Adrenal gland (tissue), 12 donors: ENCODE data around the gene VIPR2. TPM values are rescaled to one million over a fixed set of nuclear protein-coding genes. Genes with fewer than 3 reads are reported as not detected.
"Not testable (repeated sequence)": the region's sequence is repeated elsewhere in the genome, so short reads cannot be mapped to it uniquely, and the experiment has no call there.

Experiments used
- DNase-seq, 7 donors: peaks; one replicate each; pipeline ENCODE4 v3.0.0-alpha.2; 2019 to 2020
- H3K27ac ChIP-seq, 5 donors: fragments of 200-600 bp; sonication (generic) in 4 of 5; 1 replicate in 3 of 5; 2 replicates in 2 of 5; pipeline versions ENCODE4 v1.5.1 to v1.8.0; 2016 to 2020; ENCODE audit warnings: mild to moderate bottlenecking in 1 of 5
- H3K27me3 ChIP-seq: fragments of 200-600 bp; 2 replicates; pipeline ENCODE4 v1.8.0; 2021
- H3K36me3 ChIP-seq, 2 donors: fragments of 200-600 bp; replicated peaks in 1 of 2; 1 replicate in 1 of 2; 2 replicates in 1 of 2; pipeline versions ENCODE4 v1.5.1 to v1.8.0; 2018 to 2022
- H3K4me1 ChIP-seq, 2 donors: fragments of 200-600 bp; replicated peaks in 1 of 2; 1 replicate in 1 of 2; 2 replicates in 1 of 2; pipeline versions ENCODE4 v1.5.1 to v1.8.0; 2018 to 2021
- H3K4me3 ChIP-seq, 4 donors: fragments of 200-600 bp; sonication (generic) in 3 of 4; one replicate each; pipeline ENCODE4 v1.5.1; 2016 to 2018
- H3K9me3 ChIP-seq, 3 donors: fragments of 200-600 bp; sonication (generic) in 1 of 3; replicated peaks in 1 of 3; 1 replicate in 2 of 3; 2 replicates in 1 of 3; pipeline versions ENCODE4 v1.5.1 to v1.8.0; 2016 to 2021
- CTCF ChIP-seq, 6 experiments: fragments of 450-650 bp in 4 of 6; fragments of 200-600 bp in 2 of 6; sonication (generic) in 1 of 6; IDR thresholded peaks; 1 replicate in 5 of 6; 2 replicates in 1 of 6; pipeline versions ENCODE4 v1.5.1 to v1.8.0; 2016 to 2021; ENCODE audit warnings: antibody characterized with exemption in 6 of 6, mild to moderate bottlenecking in 2 of 6, moderate library complexity in 1 of 6
- POLR2A ChIP-seq, 2 donors: fragments of 450-650 bp; IDR thresholded peaks; one replicate each; pipeline ENCODE4 v1.6.1; 2017; ENCODE audit warnings: antibody characterized with exemption in 2 of 2, mild to moderate bottlenecking in 2 of 2, moderate library complexity in 1 of 2
- WGBS, 4 donors: extraction: QIAGEN DNeasy Blood & Tissue Kit in 2 of 4; methylation state at CpG; one replicate each; pipeline versions ENCODE4 v1.1.5 to v1.1.7; 2013 to 2017; 5-methylcytosine and 5-hydroxymethylcytosine counted together
- intact Hi-C, 2 donors: fragments of 100-400 bp; cut with DNase I; formaldehyde crosslinking; loops; one replicate each; pipeline versions ENCODE4 v1.14.1 to v1.15.0; 2022 to 2023
- polyA plus RNA-seq, 3 donors: library from polyadenylated mRNA; stranded (reverse); fragments of 200-250 nt in 2 of 3; fragments of 350-450 nt in 1 of 3; fragmentation: Illumina TruSeq in 1 of 3; extraction: RNeasy Lipid Tissue Mini Kit (QIAGEN cat#74804) in 1 of 3; gene quantifications; one replicate each; pipeline ENCODE4 v1.2.3, GENCODE V29; 2013 to 2014
- total RNA-seq, 9 donors: library from RNA; depleted of rRNA in 4 of 9; stranded (reverse); fragments of >200 nt in 4 of 9; fragments of 120-200 nt in 1 of 9; fragmentation: NEBNext Ultra II Directional in 1 of 9; extraction: Animal tissue kit (Norgen Biotek cat#: 25700) in 1 of 9; gene quantifications; one replicate each; pipeline versions ENCODE4 v1.1.0 to v1.2.4, GENCODE V29; 2013 to 2023
- donor health status: healthy with polysubstance abuse.
- donor health status: Bipolar disorder and iron deficiency.
- donor health status: DM: yes; HTN: yes; CAD: no.
- donor health status: DM: no; HTN: no; CAD: no.
- donor health status: DM: no; HTN: no; CAD: no.
- donor health status: DM: yes; HTN: yes; CAD: no.

VIPR2 gene
- total and polyA plus RNA-seq, 12 donors = 0.06 to 3.8 (median 0.80) TPM

- Histone ChIP-seq H3K36me3 (no peaks in the 10 kb centered on the region), H3K4me3 (no peak overlapping the region), H3K27ac (no peak overlapping the region), H3K9me3 (no peaks in the 10 kb centered on the region), H3K27me3 (peaks cover 3% of the 10 kb centered on the region), H3K4me1 (no peaks in the 10 kb centered on the region)
- TF ChIP-seq POLR2A (IDR thresholded peaks at IDR 0.05) (no peak), CTCF (IDR thresholded peaks at IDR 0.05) (no peak)
- intact Hi-C loops = no loop called here
- no peak for DNase-seq
- 89 to 91% (median 90%) methylated on average over 17 to 21 of the region's 21 CpGs for WGBS, 4 donors
Measured at GRCh38 chr7:158999496-158999895, 145.2 kb downstream of the VIPR2 start.

GRCh38 chr7:158998261-158998660 is 146.4 kb downstream of the VIPR2 start:
- DNase-seq, H3K27ac ChIP-seq, intact Hi-C loops, H3K27me3 ChIP-seq, H3K9me3 ChIP-seq, H3K36me3 ChIP-seq, H3K4me1 ChIP-seq, H3K4me3 ChIP-seq: not testable (repeated sequence)
- 72 to 79% methylated on average over 5 to 6 of the region's 9 CpGs; no CpG with 5 or more reads in 2 of the 4 donors for WGBS, 4 donors

GRCh38 chr7:158997471-158997870 is 147.2 kb downstream of the VIPR2 start:
- no peak overlapping the region for H3K27ac ChIP-seq
- H3K4me1 ChIP-seq = no peaks in the 10 kb centered on the region
- H3K27me3 ChIP-seq = peaks cover 9% of the 10 kb centered on the region
- no peaks in the 10 kb centered on the region for H3K9me3 ChIP-seq
- WGBS, 4 donors = 55 to 86% (median 70%) methylated on average over 8 to 22 of the region's 22 CpGs
- H3K4me3 ChIP-seq = no peak overlapping the region
- no peak for DNase-seq
- no peaks in the 10 kb centered on the region for H3K36me3 ChIP-seq
- no peak for TF ChIP-seq CTCF (IDR thresholded peaks at IDR 0.05)
- TF ChIP-seq POLR2A (IDR thresholded peaks at IDR 0.05) = no peak
- intact Hi-C loops = no loop called here

GRCh38 chr7:158997110-158997453 is 147.6 kb downstream of the VIPR2 start:
- DNase-seq = no peak
- Histone ChIP-seq H3K27me3 (peaks cover 9% of the 10 kb centered on the region), H3K9me3 (no peaks in the 10 kb centered on the region), H3K27ac (no peak overlapping the region), H3K4me3 (no peak overlapping the region), H3K4me1 (no peaks in the 10 kb centered on the region), H3K36me3 (no peaks in the 10 kb centered on the region)
- intact Hi-C loops = no loop called here
- 22 to 64% (median 48%) methylated on average over 28 to 32 of the region's 32 CpGs for WGBS, 4 donors
- TF ChIP-seq POLR2A (IDR thresholded peaks at IDR 0.05) = no peak
- no peak for TF ChIP-seq CTCF (IDR thresholded peaks at IDR 0.05)

- Histone ChIP-seq H3K4me3 (no peak overlapping the region), H3K27me3 (peaks cover 9% of the 10 kb centered on the region), H3K27ac (no peak overlapping the region), H3K4me1 (no peaks in the 10 kb centered on the region), H3K36me3 (no peaks in the 10 kb centered on the region), H3K9me3 (no peaks in the 10 kb centered on the region)
- no peak for DNase-seq
- intact Hi-C loops = no loop called here
- 56 to 75% (median 66%) methylated on average over 32 to 47 of the region's 47 CpGs for WGBS, 4 donors
- TF ChIP-seq CTCF (IDR thresholded peaks at IDR 0.05) (no peak), POLR2A (IDR thresholded peaks at IDR 0.05) (no peak)
Measured at GRCh38 chr7:158996214-158997109, 148.2 kb downstream of the VIPR2 start.
